ENCODE measurements around the gene YWHAG.
A peak's percentile ranks its signal among the peaks of the same experiment; 100 is the strongest.
"Not testable (repeated sequence)": the region's sequence is repeated elsewhere in the genome, so short reads cannot be mapped to it uniquely, and the experiment has no call there.

Gene YWHAG

GRCh38 chr7:76377186-76377918, 18.6 kb upstream of the YWHAG start:
- no peak for DNase-seq (ENCODE audit: low spot score)

- no peak for DNase-seq (ENCODE audit: low spot score)
These were observed 16.5 kb upstream of the YWHAG start for GRCh38 chr7:76375251-76375650.

- no peak for DNase-seq (ENCODE audit: low spot score)
These were observed 14.4 kb upstream of the YWHAG start for GRCh38 chr7:76372984-76373833.

- no peak for DNase-seq (ENCODE audit: low spot score)
These were observed 12.6 kb upstream of the YWHAG start for GRCh38 chr7:76371396-76371795.

GRCh38 chr7:76369018-76369417, 10.2 kb upstream of the YWHAG start:
- DNase-seq (ENCODE audit: low spot score): no peak

GRCh38 chr7:76368190-76368589, 9.4 kb upstream of the YWHAG start:
- DNase-seq (ENCODE audit: low spot score): no peak

GRCh38 chr7:76364198-76364584, 5.4 kb upstream of the YWHAG start:
- DNase-seq (ENCODE audit: low spot score): no peak

- not testable (repeated sequence) for DNase-seq (ENCODE audit: low spot score)
These were observed 5.0 kb upstream of the YWHAG start for GRCh38 chr7:76363754-76364153.

GRCh38 chr7:76359978-76360638, 1.3 kb upstream of the YWHAG start:
- no peak for DNase-seq (ENCODE audit: low spot score)

- DNase-seq (ENCODE audit: low spot score): peak; percentile 99
These were observed 553 bp upstream of the YWHAG start for GRCh38 chr7:76359111-76359977.

GRCh38 chr7:76358011-76358480, 745 bp downstream of the YWHAG start:
- DNase-seq (ENCODE audit: low spot score): peak; percentile 72

GRCh38 chr7:76357475-76358010, 1.2 kb downstream of the YWHAG start:
- DNase-seq (ENCODE audit: low spot score): peak; percentile 75

GRCh38 chr7:76356823-76357222, 2.0 kb downstream of the YWHAG start:
- DNase-seq (ENCODE audit: low spot score): peak; percentile 67

GRCh38 chr7:76356115-76356514, 2.7 kb downstream of the YWHAG start:
- no peak for DNase-seq (ENCODE audit: low spot score)

GRCh38 chr7:76354981-76355730, 3.6 kb downstream of the YWHAG start:
- DNase-seq (ENCODE audit: low spot score): peak; percentile 93

- peak; percentile 33 for DNase-seq (ENCODE audit: low spot score)
These were observed 4.3 kb downstream of the YWHAG start for GRCh38 chr7:76354516-76354915.

- no peak for DNase-seq (ENCODE audit: low spot score)
These were observed 5.0 kb downstream of the YWHAG start for GRCh38 chr7:76353744-76354143.

- DNase-seq (ENCODE audit: low spot score): no peak
These were observed 6.6 kb downstream of the YWHAG start for GRCh38 chr7:76352193-76352592.

GRCh38 chr7:76351372-76351771, 7.4 kb downstream of the YWHAG start:
- DNase-seq (ENCODE audit: low spot score): no peak

- DNase-seq (ENCODE audit: low spot score): no peak
These were observed 9.4 kb downstream of the YWHAG start for GRCh38 chr7:76349313-76349885.

Data from pons (tissue), 1 donor.